Activated T-cell treated with anti-CD3 and anti-CD28 coated beads for 48 hours (primary cell): Measurements from ENCODE around the gene PPP2R3A.

Source experiments
- DNase-seq: peaks from one replicate; pipeline ENCODE4 v3.0.0-alpha.2; 2020; ENCODE audit warnings: low read depth

The PPP2R3A gene

GRCh38 chr3:136194409-136195257, 229.1 kb downstream of the PPP2R3A start:
- peak; percentile 64 for DNase-seq

GRCh38 chr3:136195258-136196063, 229.9 kb downstream of the PPP2R3A start:
- DNase-seq: peak; percentile 72

DNA sequence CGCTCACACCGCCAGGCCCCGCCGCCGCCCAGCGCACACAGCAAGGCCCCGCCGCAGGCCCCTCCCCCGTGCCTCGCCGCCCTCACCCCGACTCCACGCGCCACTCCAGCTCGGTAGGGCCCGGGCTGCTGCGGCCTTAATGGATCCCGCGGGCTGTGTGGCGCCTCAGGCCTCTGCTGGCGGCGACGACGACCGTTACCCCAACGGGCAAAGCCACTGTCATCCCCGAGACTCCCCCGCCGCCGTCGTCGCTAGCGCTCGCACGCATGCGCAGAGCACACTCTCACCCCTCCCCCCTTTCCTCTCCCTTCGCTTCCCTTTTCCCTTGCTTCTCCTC, 230.5 kb downstream of the PPP2R3A start, which contains the start of gene MSL2:
TSS of gene MSL2 (minus strand) at position 272 of the 337 bp plus-strand sequence. CDS start 1,222 bp downstream, outside the sequence.
- DNase-seq: no peak

GRCh38 chr3:136196401-136197158, 231.1 kb downstream of the PPP2R3A start:
- peak; percentile 98 for DNase-seq

DNA sequence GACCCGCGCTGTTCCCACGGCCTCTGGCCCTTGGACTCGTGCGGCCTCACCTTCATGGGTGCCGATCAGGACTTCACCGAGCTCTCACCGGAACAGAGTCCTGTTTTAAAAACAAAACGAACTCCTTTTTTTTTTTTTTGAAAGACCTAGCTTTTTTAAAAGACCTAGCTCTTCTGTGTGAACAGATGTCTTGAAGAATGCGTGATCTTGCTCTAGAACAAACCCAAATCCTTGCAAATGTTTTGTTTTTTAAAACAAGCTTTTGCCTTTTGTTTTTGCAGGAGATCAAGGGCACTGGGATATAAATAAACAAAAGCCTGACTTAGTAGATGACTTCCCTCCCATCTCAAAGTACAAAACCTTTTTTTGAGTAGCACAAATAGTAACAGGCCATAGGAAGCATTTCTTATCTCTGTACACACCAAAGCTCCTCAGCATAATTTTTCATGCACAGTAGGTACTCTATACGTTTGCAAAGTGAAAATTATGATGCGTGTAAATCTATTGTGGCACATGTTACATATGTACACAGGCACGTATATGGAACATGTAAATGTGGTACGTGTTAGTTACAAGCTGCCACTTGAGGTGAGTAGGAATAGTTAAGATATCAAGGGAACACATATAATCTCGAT, 231.7 kb downstream of the PPP2R3A start:
- DNase-seq: no peak
